H54 (cell line): Measurements from ENCODE around the gene MACROH2A2.

ENCODE experiments used
- DNase-seq: peaks from one replicate; pipeline ENCODE4 v3.0.0; 2011; ENCODE audit warnings: low spot score, mixed read lengths; ENCODE audit not compliant: insufficient read length
- FAIRE-seq: peaks from 3 replicates; lab custom pipeline; 2011; peaks lifted over from hg19 to GRCh38; lab: Jason Lieb, UNC
- POLR2A ChIP-seq: IDR thresholded peaks from 2 replicates; pipeline ENCODE4 v1.6.1; 2011; ENCODE audit warnings: low read depth, mild to moderate bottlenecking, low read length

MACROH2A2 gene

DNA sequence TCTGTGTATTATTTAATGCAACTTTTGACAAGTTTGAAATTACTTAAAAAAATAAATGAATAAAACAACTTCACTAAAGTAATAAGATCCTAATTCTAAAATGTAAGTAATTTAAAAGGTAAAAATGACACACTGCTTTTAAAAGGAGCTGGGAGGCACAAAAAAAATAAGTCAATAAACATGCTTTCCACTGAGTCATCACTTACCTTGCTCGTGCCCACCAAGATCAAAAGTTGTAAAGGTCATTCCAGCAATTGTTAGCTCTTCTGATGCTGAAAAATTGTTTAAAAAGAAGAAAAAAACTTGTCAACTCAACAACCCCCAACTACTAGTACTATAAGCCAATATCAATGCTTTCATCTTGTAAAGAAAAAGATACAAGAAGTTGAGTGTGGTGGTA, 108.2 kb downstream of the MACROH2A2 start:
- no peak for TF ChIP-seq POLR2A
- DNase-seq = no peak
- FAIRE-seq = no peak
